Endothelial cell of umbilical vein (primary cell): ENCODE measurements around the gene GARIN1A. TPM values are rescaled to one million over a fixed set of nuclear protein-coding genes. Genes with fewer than 3 reads are reported as not detected.

ENCODE experiments used
- BruUV-seq: library from RNA; stranded (reverse); fragments of 400-500 nt; replicated peaks from 2 replicates; lab custom pipeline; 2021; lab: Mats Ljungman, UMichigan
- CTCF ChIA-PET: fragments of 300-600, 350-600 bp; sonication (Branson Sonifier 250); formaldehyde crosslinking; loops from one replicate; lab custom pipeline; 2021; ENCODE audit warnings: antibody characterized with exemption, inconsistent platforms; lab: Charles Lee
- POLR2A ChIA-PET: fragments of 300-600, 350-600 bp; sonication (Branson Sonifier 250); formaldehyde crosslinking; loops from one replicate; lab custom pipeline; 2021; ENCODE audit warnings: antibody characterized with exemption, inconsistent platforms; lab: Charles Lee
- DNase-seq: peaks from one replicate; pipeline ENCODE4 v3.0.0-alpha.2; 2011; ENCODE audit warnings: low read depth, low spot score
- FAIRE-seq: peaks from 2 replicates; lab custom pipeline; 2011; peaks lifted over from hg19 to GRCh38; lab: Jason Lieb, UNC
- H2AFZ ChIP-seq: 2 replicates; pipeline ENCODE4 v1.6.0; 2012; ENCODE audit warnings: low read depth, low read length, control low read depth, inconsistent platforms
- H3K27ac ChIP-seq: 2 replicates; pipeline ENCODE4 v1.5.1; 2011; ENCODE audit warnings: low read depth, mild to moderate bottlenecking, control low read depth, low read length, moderate library complexity; ENCODE audit not compliant: insufficient read depth
- H3K27me3 ChIP-seq, 2 experiments: 2 replicates each; pipeline versions ENCODE4 v1.6.0 to v1.6.1; 2011; ENCODE audit warnings: low read length in 2 of 2, mixed read lengths in 1 of 2; ENCODE audit not compliant: control insufficient read depth in 2 of 2, insufficient read depth in 2 of 2
- H3K36me3 ChIP-seq, 2 experiments: 2 replicates in 1 of 2; 3 replicates in 1 of 2; pipeline ENCODE4 v1.5.1; 2011; ENCODE audit warnings: low read length in 2 of 2, mild to moderate bottlenecking in 1 of 2, moderate library complexity in 1 of 2; ENCODE audit not compliant: control insufficient read depth in 2 of 2, insufficient read depth in 2 of 2; ENCODE audit errors: extremely low read depth in 1 of 2
- H3K4me1 ChIP-seq: 3 replicates; pipeline ENCODE4 v1.5.1; 2011; ENCODE audit warnings: mild to moderate bottlenecking, low read length; ENCODE audit not compliant: control insufficient read depth, insufficient read depth; ENCODE audit errors: extremely low read depth
- H3K4me2 ChIP-seq: 2 replicates; pipeline ENCODE4 v1.6.1; 2011; ENCODE audit warnings: low read length, control low read depth, mixed read lengths; ENCODE audit not compliant: insufficient read depth
- H3K4me3 ChIP-seq, 3 experiments: fragments of 200-600 bp in 1 of 3; sonication (generic), shearing (Covaris generic) in 1 of 3; replicated peaks in 1 of 3; 2 replicates each; pipeline ENCODE4 v1.5.1; 2011 to 2016; ENCODE audit warnings: control low read depth in 3 of 3, low read length in 3 of 3, mild to moderate bottlenecking in 2 of 3, inconsistent platforms in 1 of 3, low read depth in 1 of 3, moderate library complexity in 1 of 3; ENCODE audit not compliant: insufficient read depth in 1 of 3
- H3K79me2 ChIP-seq: 2 replicates; pipeline ENCODE4 v1.6.0; 2012; ENCODE audit warnings: low read length, inconsistent platforms; ENCODE audit not compliant: control insufficient read depth, insufficient read depth
- H3K9ac ChIP-seq: replicated peaks from 2 replicates; pipeline ENCODE3; 2011; ENCODE audit warnings: low read length, control low read depth; ENCODE audit not compliant: insufficient read depth; ENCODE audit errors: extremely low read depth
- H3K9me1 ChIP-seq: replicated peaks from 3 replicates; pipeline ENCODE4 v1.6.0; 2011; ENCODE audit warnings: mild to moderate bottlenecking, low read length; ENCODE audit not compliant: control insufficient read depth, insufficient read depth; ENCODE audit errors: extremely low read depth
- H3K9me3 ChIP-seq: replicated peaks from 2 replicates; pipeline ENCODE4 v1.5.1; 2012; ENCODE audit warnings: low read length, inconsistent platforms; ENCODE audit not compliant: control insufficient read depth, insufficient read depth
- H4K20me1 ChIP-seq: replicated peaks from 2 replicates; pipeline ENCODE3; 2011; ENCODE audit warnings: mild to moderate bottlenecking, low read length; ENCODE audit not compliant: control insufficient read depth, insufficient read depth; ENCODE audit errors: extremely low read depth
- EZH2 ChIP-seq: IDR thresholded peaks from 2 replicates; pipeline ENCODE4 v1.6.1; 2012; ENCODE audit warnings: borderline replicate concordance, low read depth, mild to moderate bottlenecking, moderate library complexity, low read length, inconsistent platforms; ENCODE audit not compliant: severe bottlenecking
- FOS ChIP-seq: IDR thresholded peaks from 2 replicates; pipeline ENCODE4 v1.6.1; 2011; ENCODE audit warnings: mild to moderate bottlenecking, low read length, moderate library complexity, borderline replicate concordance; ENCODE audit not compliant: insufficient read depth
- GATA2 ChIP-seq: IDR thresholded peaks from 2 replicates; pipeline ENCODE4 v1.7.0; 2011; ENCODE audit warnings: low read depth, mild to moderate bottlenecking, moderate library complexity, mixed read lengths, low read length; ENCODE audit not compliant: insufficient read length, insufficient read depth
- JUN ChIP-seq: IDR thresholded peaks from 2 replicates; pipeline ENCODE4 v1.6.1; 2011; ENCODE audit warnings: borderline replicate concordance, low read depth; ENCODE audit not compliant: insufficient read length, insufficient read depth
- MYC ChIP-seq: IDR thresholded peaks from one replicate; pipeline ENCODE4 v1.6.1; 2011; ENCODE audit warnings: mild to moderate bottlenecking, low read depth, low read length
- POLR2A ChIP-seq: IDR thresholded peaks from 2 replicates; pipeline ENCODE4 v1.6.1; 2012; ENCODE audit warnings: low read depth, mild to moderate bottlenecking, control low read depth, low read length
- POLR2AphosphoS5 ChIP-seq: IDR thresholded peaks from 2 replicates; pipeline ENCODE4 v1.6.1; 2012; ENCODE audit warnings: low read depth, mild to moderate bottlenecking, control low read depth, low read length, moderate library complexity; ENCODE audit not compliant: insufficient read depth
- dilution Hi-C: fragments of 300-500 bp; cut with MboI; formaldehyde crosslinking; loops from one replicate; pipeline ENCODE4 v1.15.0; 2019; ENCODE audit warnings: low sequenced_read_pairs; ENCODE audit not compliant: extremely low pct_ligation_motif_present
- intact Hi-C: fragments of 100-400 bp; cut with micrococcal nuclease; formaldehyde crosslinking; loops from one replicate; pipeline ENCODE4 v1.10.0; 2022
- polyA plus RNA-seq, 4 experiments: library from polyadenylated mRNA; depleted of rRNA in 3 of 4; stranded (reverse) in 3 of 4; unstranded in 1 of 4; fragments of >200 nt; gene quantifications; 2 replicates each; pipeline versions ENCODE4 v1.2.1 to v1.2.3, GENCODE V29; 2011 to 2012; ENCODE audit warnings: missing spikeins in 1 of 4
- total RNA-seq: library from RNA; stranded (reverse); gene quantifications from 2 replicates; pipeline ENCODE4 v1.2.3, GENCODE V29; 2021
- TF ChIP-seq, protein P1 (sequence below), 2 donors: IDR thresholded peaks; 1 replicate in 1 of 2; 2 replicates in 1 of 2; pipeline ENCODE4 v1.5.1; 2011; ENCODE audit warnings: low read length in 2 of 2, mild to moderate bottlenecking in 2 of 2, moderate library complexity in 2 of 2, control low read depth in 1 of 2, inconsistent platforms in 1 of 2, low read depth in 1 of 2; ENCODE audit not compliant: insufficient read depth in 1 of 2; ENCODE audit errors: extremely low read depth in 1 of 2
- TF ChIP-seq, protein P2 (sequence below): IDR thresholded peaks from 2 replicates; pipeline ENCODE4 v1.6.1; 2011; ENCODE audit not compliant: insufficient read depth, insufficient read length

GARIN1A gene
- total and polyA plus RNA-seq, 2 donors (not counting 3 experiments of a cell fraction or from before 2014, with no cell fraction given), result 0.65 to 3.6 TPM

DNA sequence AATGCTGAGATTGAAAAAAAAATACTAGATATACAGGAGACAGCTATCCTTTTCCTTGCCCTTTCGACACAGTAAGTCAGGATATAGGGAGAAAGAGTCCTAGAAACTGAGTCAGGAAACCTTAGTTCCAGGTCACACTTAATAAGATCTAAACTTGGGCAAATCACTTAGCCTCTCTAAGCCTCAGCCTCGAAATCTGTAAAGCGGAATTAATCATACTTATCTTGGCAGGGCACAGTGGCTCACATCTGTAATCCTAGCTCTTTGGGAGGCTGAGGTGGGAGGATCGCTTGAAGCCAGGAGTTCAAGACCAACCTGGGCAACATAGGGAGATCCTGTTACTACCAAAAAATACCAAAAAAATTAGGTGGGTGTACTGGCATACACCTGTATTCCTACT lies 4.6 kb downstream of the GARIN1A start:
- H3K79me2 ChIP-seq, result no peaks in the 10 kb centered on the region
- intact Hi-C loops, result no loop called here
- no peak for FAIRE-seq
- no peak overlapping the region for H3K27ac ChIP-seq
- H3K27me3 ChIP-seq, result peaks cover 2 to 8% of the 10 kb centered on the region in 2 experiments
- no peak overlapping the region for H3K4me3 ChIP-seq
- TF ChIP-seq, protein P1, sequence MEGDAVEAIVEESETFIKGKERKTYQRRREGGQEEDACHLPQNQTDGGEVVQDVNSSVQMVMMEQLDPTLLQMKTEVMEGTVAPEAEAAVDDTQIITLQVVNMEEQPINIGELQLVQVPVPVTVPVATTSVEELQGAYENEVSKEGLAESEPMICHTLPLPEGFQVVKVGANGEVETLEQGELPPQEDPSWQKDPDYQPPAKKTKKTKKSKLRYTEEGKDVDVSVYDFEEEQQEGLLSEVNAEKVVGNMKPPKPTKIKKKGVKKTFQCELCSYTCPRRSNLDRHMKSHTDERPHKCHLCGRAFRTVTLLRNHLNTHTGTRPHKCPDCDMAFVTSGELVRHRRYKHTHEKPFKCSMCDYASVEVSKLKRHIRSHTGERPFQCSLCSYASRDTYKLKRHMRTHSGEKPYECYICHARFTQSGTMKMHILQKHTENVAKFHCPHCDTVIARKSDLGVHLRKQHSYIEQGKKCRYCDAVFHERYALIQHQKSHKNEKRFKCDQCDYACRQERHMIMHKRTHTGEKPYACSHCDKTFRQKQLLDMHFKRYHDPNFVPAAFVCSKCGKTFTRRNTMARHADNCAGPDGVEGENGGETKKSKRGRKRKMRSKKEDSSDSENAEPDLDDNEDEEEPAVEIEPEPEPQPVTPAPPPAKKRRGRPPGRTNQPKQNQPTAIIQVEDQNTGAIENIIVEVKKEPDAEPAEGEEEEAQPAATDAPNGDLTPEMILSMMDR (IDR thresholded peaks at IDR 0.05; ENCODE audit: extremely low read depth in 1 of 2, insufficient read depth in 1 of 2, low read depth in 1 of 2, low read length in 2 of 2), result no peak
- no peak for TF ChIP-seq MYC
- no peak for TF ChIP-seq FOS
- H3K9me3 ChIP-seq, result no peaks in the 10 kb centered on the region
- ChIA-PET CTCF (no interaction called here), POLR2A (no interaction called here)
- H2AFZ ChIP-seq, result no peak overlapping the region
- no peak overlapping the region for H3K9ac ChIP-seq
- H3K36me3 ChIP-seq, result no peaks in the 10 kb centered on the region
- no peaks in the 10 kb centered on the region for H3K9me1 ChIP-seq
- no peak for DNase-seq
- BruUV-seq, result no TSS peak
- H3K4me1 ChIP-seq, result no peaks in the 10 kb centered on the region
- dilution Hi-C loops, result no loop called here
- no peak overlapping the region for H3K4me2 ChIP-seq
- no peaks in the 10 kb centered on the region for H4K20me1 ChIP-seq

DNA sequence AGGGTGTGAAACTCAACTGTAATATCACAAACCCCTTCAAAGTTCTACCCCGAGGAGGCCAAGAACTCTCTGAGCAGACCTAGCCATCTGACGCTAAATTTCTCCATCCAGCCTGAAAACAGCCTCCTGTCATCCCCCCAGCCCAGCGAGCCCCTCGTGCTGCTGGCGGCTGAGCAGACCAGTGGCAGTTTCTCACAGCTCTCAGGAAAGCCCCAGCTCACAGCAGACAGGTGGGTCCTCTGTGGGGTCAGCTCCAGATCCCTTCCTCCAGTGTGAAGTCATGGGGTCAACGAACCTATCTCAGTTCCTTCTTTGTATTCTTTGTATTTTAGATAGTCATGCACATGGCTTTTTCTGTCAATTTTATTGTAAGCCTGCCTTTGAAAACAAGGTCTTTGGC lies 7.8 kb downstream of the GARIN1A start:
- Histone ChIP-seq H3K4me3 (no peak overlapping the region), H3K9me1 (no peaks in the 10 kb centered on the region), H3K27me3 (no peaks in the 10 kb centered on the region), H3K27ac (no peak overlapping the region), H3K9ac (no peak overlapping the region), H4K20me1 (no peaks in the 10 kb centered on the region), H3K9me3 (no peaks in the 10 kb centered on the region), H3K4me1 (no peaks in the 10 kb centered on the region), H3K4me2 (no peak overlapping the region), H2AFZ (no peak overlapping the region), H3K36me3 (no peaks in the 10 kb centered on the region), H3K79me2 (no peaks in the 10 kb centered on the region)
- TF ChIP-seq POLR2A (no peak), POLR2AphosphoS5 (no peak), JUN (no peak), MYC (no peak), GATA2 (no peak), EZH2 (no peak), FOS (no peak)
- TF ChIP-seq, protein P2, sequence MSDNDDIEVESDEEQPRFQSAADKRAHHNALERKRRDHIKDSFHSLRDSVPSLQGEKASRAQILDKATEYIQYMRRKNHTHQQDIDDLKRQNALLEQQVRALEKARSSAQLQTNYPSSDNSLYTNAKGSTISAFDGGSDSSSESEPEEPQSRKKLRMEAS, result no peak
- TF ChIP-seq, protein P1 (IDR thresholded peaks at IDR 0.05; ENCODE audit: extremely low read depth in 1 of 2, insufficient read depth in 1 of 2, low read depth in 1 of 2, low read length in 2 of 2), result no peak
- ChIA-PET CTCF (no interaction called here), POLR2A (interaction anchor here (0.7 kb wide), 1 partner anchor 23 kb away, joined by 3 read pairs; no protein-coding TSS in a partner anchor)
- no TSS peak for BruUV-seq
- intact Hi-C loops (no loop called here), dilution Hi-C loops (no loop called here)
- no peak for FAIRE-seq
- no peak for DNase-seq
